HG03432 (cell line): ENCODE data around the gene CLK3.

Experiments
- ATAC-seq: cut with Tn5 transposase; IDR thresholded peaks from one replicate; pipeline ENCODE4 v1.9.1; 2021; ENCODE audit warnings: mild to moderate bottlenecking, moderate library complexity; ENCODE audit not compliant: unreplicated experiment

CLK3 gene

DNA sequence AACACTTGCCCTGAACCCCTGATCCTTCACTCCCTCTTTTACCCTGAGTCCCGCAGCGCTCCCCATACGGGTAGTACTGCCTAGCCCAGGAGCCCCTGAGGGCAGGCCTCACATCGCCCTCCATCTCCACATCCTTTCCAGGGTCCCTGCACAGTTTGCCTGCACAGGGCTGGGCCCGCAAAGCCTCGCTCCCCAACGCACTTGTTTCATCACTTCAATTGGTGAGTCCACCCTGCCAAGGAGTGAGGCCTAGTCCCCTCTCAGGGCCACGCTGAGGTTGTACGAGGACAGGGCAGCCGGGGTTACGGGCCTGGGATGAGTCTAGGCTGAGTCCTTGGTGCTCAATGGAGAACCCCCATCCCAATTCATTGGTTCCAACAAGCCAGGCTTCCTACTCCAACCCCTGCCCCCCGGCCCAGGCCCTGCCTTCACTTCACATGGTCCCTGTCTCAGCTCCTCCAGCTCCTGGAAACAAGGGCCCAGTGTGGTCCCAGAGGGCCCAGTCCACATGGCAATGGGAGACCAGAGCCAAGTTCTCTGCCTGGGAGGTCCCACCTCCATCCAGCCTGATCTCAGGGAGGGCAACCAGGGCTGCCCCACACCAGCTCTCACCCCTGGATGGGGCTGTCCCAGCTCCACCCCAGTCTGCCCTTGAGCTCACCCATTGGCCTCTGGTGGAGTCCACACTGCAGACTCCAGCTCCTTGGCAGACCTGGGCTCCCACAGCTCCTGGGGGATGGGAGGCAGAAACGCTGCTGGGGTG, 12.4 kb upstream of the CLK3 start:
- no peak for ATAC-seq

- no peak for ATAC-seq
Observed at GRCh38 chr15:74603789-74604705, 11.6 kb upstream of the CLK3 start.

GRCh38 chr15:74604983-74605794, 10.4 kb upstream of the CLK3 start:
- no peak for ATAC-seq

GRCh38 chr15:74605795-74606150, 9.9 kb upstream of the CLK3 start:
- no peak for ATAC-seq

GRCh38 chr15:74608786-74609185, 6.8 kb upstream of the CLK3 start:
- no peak for ATAC-seq

DNA sequence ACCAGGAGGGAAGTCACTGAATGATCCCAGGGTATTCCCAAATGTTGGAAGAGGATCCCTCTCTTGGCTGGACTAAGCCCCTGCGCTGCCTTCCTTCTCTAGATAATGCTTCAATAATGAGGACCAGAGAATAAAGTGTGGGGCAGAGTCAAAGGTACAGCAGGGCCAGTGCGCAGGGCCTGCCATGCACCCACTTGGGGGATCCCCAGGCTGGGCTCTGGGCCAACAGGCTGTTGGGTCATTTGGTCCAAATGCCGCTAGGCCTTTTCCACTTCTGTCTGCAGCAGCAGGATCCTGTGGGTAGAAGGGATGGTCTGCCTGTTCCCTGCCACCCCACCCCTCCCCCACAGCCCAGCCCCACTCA, 5.7 kb upstream of the CLK3 start:
- no peak for ATAC-seq

DNA sequence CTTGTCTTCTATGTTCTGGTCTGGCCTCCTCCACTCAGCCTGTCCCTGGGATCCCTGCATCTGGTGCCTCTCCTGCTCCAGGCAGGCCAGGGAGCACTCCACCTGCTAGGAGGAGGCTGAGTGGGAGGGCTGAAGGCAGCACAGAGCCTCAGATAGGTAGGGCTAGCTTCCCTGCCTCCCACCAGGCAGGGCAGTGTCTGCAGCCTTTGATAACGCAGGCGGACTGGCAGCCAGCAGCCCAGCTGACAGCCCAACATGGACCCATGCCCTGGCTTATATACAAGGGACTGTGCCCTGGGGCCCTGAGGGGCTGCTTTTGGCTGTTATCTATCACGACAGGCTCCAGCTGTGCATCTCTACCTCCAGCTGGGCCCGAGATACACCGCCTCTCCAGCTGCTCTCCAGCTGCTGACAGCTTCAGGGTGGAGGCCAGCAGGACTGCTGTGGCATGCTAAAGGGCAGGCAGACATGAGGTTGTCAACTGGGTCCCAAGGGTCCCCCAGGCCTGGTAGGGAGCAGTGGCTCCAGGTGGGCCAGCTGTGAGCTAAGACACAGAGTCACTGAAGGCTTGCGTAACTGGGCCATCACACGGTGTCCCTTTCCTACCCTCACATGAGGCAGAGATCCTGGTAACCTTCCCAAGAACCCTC, 5.2 kb upstream of the CLK3 start:
- ATAC-seq, result no peak

DNA sequence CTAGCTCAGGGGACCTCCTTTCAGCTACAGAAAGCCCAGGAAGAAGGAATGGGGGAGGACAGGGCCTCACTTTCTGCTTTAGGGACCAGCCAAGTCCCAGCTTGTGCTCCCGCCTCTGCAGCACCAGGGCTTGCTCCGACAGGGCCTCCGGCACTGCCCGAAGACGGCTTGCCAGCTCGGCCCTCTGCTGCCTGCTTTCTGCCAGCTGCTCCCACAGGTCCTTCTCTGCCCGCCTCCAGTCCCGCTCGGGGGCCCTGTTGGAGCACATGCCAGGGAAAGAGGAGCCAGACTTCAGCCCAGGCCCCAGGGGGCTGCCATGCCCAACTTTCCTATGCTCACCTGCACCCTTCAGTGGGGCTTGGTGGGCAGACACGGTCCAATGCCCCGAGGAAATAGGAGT, 4.3 kb upstream of the CLK3 start:
- ATAC-seq, result no peak

DNA sequence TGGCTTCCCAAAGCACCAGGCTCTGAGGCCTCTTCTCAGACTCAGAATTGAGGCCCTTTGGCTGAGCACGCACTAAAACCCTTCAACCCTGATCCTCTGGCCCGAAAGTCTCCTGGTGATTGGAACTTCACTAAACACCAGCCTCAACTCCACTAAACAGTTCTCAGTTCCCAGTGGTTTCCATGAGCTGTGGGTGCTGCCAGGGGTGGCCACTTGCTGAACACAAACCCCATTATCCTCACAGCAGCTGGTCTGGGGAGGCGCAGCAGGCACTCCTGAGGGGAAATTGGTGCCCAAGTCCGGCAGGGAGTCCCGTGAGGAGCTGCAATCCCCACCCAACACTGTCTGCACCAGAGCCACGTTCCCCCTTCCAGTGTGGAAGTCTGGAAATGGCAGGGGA, 3.8 kb upstream of the CLK3 start:
- ATAC-seq, result no peak

- no peak for ATAC-seq
Observed at GRCh38 chr15:74612677-74613076, 3.0 kb upstream of the CLK3 start.

DNA sequence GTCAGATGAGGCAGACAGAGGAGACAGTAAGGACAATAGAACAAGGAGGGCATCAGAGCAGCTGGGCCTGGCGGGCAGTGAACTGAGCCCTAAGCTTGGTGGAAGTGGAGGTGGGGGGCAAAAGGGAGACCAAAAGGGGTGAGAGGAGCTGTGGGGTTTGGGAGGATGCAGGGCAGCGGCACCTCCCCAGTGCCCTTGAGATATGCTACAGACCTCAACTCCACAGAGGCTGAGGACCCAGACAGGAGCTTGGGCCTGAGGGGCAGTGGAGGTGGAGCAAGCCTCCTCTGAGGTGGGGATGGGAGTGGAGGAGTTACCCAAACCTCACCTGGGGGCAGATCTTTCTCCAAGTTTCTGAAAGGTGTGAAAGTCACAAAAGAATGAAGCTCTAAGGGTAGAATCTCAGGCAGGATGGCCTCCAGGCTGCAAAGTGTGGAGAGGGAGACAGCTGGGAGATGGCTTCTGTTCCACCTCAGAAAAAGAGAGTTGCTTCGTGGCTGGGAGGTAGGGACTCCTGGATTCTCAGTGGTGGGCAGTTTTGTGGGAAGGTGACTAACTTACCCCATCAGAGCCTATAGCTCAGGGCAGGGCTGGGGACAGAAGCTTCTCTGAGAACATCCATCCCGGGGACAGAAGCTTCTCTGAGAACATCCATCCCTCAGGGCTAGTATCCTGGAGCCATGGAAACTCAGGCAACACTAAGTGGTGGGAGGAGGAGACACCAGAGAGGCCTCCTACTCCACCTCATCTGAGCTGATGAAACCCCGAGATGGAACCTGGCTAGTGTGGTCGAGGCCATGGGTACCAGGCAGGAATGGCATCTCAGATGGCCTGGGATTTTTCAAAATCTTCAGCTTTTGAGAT, 2.3 kb upstream of the CLK3 start:
- ATAC-seq, result no peak

DNA sequence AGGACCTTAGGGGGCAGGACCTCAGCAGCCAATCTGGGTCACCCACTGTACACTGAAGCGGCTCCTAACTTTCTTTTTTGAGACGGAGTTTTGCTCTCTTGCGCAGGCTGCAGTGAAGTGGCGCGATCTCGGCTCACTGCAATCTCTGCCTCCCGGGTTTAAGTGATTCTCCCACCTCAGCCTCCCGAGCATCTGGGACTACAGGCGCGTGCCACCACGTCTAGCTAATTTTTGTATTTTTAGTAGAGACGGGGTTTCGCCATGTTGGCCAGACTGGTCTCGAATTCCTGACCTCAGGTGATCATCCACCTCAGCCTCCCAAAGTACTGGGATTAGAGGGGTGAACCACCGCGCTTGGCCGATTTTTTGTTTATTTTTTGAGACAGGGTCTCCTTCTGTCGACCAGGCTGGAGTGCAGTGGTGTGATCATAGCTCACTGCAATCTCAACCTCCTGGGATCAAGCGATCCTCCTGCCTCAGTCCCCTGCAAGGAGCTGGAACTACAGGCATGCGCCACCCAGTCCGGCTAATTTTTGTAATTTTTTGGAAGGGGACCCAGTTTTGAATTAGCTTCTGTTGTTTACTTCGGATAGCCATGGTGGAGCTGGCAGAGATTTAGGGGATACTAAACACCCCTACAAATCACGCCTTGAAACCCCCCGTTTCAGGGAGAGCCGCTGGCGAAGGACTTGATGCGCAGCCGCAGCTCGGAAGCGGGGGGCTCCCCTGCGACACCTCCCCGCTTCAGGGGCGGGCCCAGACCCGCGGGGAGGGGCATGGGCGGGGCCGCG, 1.5 kb upstream of the CLK3 start:
- ATAC-seq, result no peak

DNA sequence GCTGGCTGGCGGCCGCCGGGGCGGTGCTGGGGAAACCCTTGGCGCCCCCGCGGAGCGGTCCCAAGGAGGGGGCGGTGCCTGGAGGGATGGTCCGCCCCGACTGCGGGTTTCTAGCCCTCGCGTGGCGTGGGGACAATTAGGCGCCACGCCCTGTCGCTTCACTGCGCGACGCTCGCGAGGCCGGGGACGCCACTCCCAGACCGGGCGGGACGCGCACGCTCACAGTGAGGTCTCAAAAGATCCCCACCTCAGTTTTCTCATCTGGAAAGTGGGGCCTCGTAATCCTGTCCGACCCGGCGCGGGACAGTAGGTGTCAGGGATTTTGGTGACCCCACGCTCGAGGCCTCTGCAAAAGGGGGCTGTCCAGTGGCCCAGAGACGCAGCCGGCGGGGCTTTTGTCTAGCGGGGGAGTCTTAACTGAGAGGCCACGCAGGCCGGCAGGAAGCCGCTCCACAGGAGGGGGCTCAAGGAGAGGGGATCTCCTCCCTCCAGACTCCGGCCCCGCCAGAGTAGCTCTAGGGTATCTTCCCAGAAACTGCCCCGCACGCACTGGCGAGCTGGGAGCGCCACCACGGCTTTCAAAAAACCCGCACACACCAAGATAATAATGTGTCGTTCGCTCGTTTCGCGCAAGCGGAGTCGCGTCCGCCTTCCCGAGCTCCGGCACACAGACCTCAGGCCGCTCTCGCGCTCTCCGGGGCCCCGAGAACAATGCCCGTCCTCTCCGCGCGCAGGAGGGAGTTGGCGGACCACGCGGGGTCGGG, 710 bp upstream of the CLK3 start:
- ATAC-seq, result peak; percentile 47

- ATAC-seq, result no peak
Observed at GRCh38 chr15:74616366-74616939, 817 bp downstream of the CLK3 start.

GRCh38 chr15:74616996-74617395, 1.4 kb downstream of the CLK3 start:
- no peak for ATAC-seq

GRCh38 chr15:74618841-74619596, 3.4 kb downstream of the CLK3 start:
- no peak for ATAC-seq

GRCh38 chr15:74619916-74620635, 4.4 kb downstream of the CLK3 start:
- no peak for ATAC-seq
